Neuronal stem cell (in vitro differentiated cells): Measurements from ENCODE around the gene RNF11.

Experiments
- DNase-seq: peaks from one replicate; pipeline ENCODE4 v3.0.0-alpha.2; 2013; ENCODE audit warnings: low spot score
- H2AFZ ChIP-seq: one replicate; pipeline ENCODE4 v1.6.1; 2013; ENCODE audit warnings: mild to moderate bottlenecking, low read length, inconsistent platforms
- H2AK5ac ChIP-seq: 2 replicates; pipeline ENCODE4 v1.6.1; 2013; ENCODE audit warnings: low read depth, mild to moderate bottlenecking, inconsistent platforms, low read length, moderate library complexity, mixed read lengths
- H2BK120ac ChIP-seq: 2 replicates; pipeline ENCODE4 v1.6.1; 2013; ENCODE audit warnings: low read depth, mild to moderate bottlenecking, inconsistent platforms, low read length, moderate library complexity, mixed read lengths
- H2BK12ac ChIP-seq: one replicate; pipeline ENCODE4 v1.6.1; 2013; ENCODE audit warnings: low read length, inconsistent platforms
- H2BK15ac ChIP-seq: 2 replicates; pipeline ENCODE4 v1.6.1; 2013; ENCODE audit warnings: mild to moderate bottlenecking, low read length, inconsistent platforms, mixed read lengths
- H2BK5ac ChIP-seq: one replicate; pipeline ENCODE4 v1.6.1; 2013; ENCODE audit warnings: inconsistent platforms, mild to moderate bottlenecking, low read length, moderate library complexity
- H3K14ac ChIP-seq: one replicate; pipeline ENCODE4 v1.6.1; 2013; ENCODE audit warnings: low read length, inconsistent platforms
- H3K18ac ChIP-seq: 2 replicates; pipeline ENCODE4 v1.6.1; 2013; ENCODE audit warnings: low read length, inconsistent platforms
- H3K23ac ChIP-seq: 2 replicates; pipeline ENCODE4 v1.6.1; 2013; ENCODE audit warnings: low read depth, mild to moderate bottlenecking, mixed read lengths, low read length, inconsistent platforms; ENCODE audit not compliant: poor library complexity
- H3K27ac ChIP-seq: replicated peaks from 3 replicates; pipeline ENCODE4 v1.5.1; 2013; ENCODE audit warnings: low read length, inconsistent platforms
- H3K27me3 ChIP-seq, 3 experiments: 2 replicates each; pipeline ENCODE4 v1.6.1; 2013; ENCODE audit warnings: low read length in 3 of 3, mild to moderate bottlenecking in 2 of 3, inconsistent platforms in 1 of 3, low read depth in 1 of 3, mixed read lengths in 1 of 3, moderate library complexity in 1 of 3; ENCODE audit not compliant: control insufficient read depth in 3 of 3, insufficient read depth in 3 of 3
- H3K36me3 ChIP-seq, 2 donors: replicated peaks in 1 of 2; 2 replicates each; pipeline ENCODE4 v1.6.1; 2013; ENCODE audit warnings: low read length in 2 of 2; ENCODE audit not compliant: control insufficient read depth in 2 of 2, insufficient read depth in 2 of 2
- H3K4ac ChIP-seq: 2 replicates; pipeline ENCODE4 v1.6.1; 2013; ENCODE audit warnings: inconsistent platforms, mild to moderate bottlenecking, low read length, moderate library complexity
- H3K4me1 ChIP-seq, 2 donors: 1 replicate in 1 of 2; 2 replicates in 1 of 2; pipeline ENCODE4 v1.6.1; 2013; ENCODE audit warnings: low read length in 2 of 2, low read depth in 1 of 2; ENCODE audit not compliant: control insufficient read depth in 2 of 2, insufficient read depth in 1 of 2
- H3K4me2 ChIP-seq: one replicate; pipeline ENCODE4 v1.6.1; 2013; ENCODE audit warnings: mild to moderate bottlenecking, low read length, inconsistent platforms; ENCODE audit not compliant: insufficient read depth, poor library complexity, severe bottlenecking
- H3K4me3 ChIP-seq, 2 donors: 2 replicates each; pipeline ENCODE4 v1.5.1; 2013; ENCODE audit warnings: low read length in 2 of 2, mild to moderate bottlenecking in 2 of 2, inconsistent platforms in 1 of 2, moderate library complexity in 1 of 2
- H3K79me1 ChIP-seq: one replicate; pipeline ENCODE4 v1.6.1; 2013; ENCODE audit warnings: low read depth, mild to moderate bottlenecking, inconsistent platforms, low read length, moderate library complexity
- H3K9ac ChIP-seq: one replicate; pipeline ENCODE4 v1.6.1; 2013; ENCODE audit warnings: mild to moderate bottlenecking, low read depth, low read length, inconsistent platforms; ENCODE audit not compliant: poor library complexity
- H3K9me3 ChIP-seq, 2 donors: replicated peaks in 1 of 2; 2 replicates each; pipeline versions ENCODE3 to v1.6.1; 2013; ENCODE audit warnings: low read length in 2 of 2, mild to moderate bottlenecking in 2 of 2, inconsistent platforms in 1 of 2, low read depth in 1 of 2, mixed read lengths in 1 of 2, moderate library complexity in 1 of 2; ENCODE audit not compliant: control insufficient read depth in 2 of 2, insufficient read depth in 1 of 2
- H4K8ac ChIP-seq: one replicate; pipeline ENCODE4 v1.6.1; 2013; ENCODE audit warnings: low read depth, mild to moderate bottlenecking, inconsistent platforms, low read length, moderate library complexity
- H4K91ac ChIP-seq: one replicate; pipeline ENCODE4 v1.6.1; 2013; ENCODE audit warnings: low read length, low read depth, mild to moderate bottlenecking, inconsistent platforms; ENCODE audit not compliant: poor library complexity
- WGBS, 2 donors: extraction: QIAGEN DNeasy Blood & Tissue Kit; methylation state at CpG; one replicate each; pipeline ENCODE4 v1.1.7; 2013; ENCODE audit warnings: missing lambda C conversion rate in 2 of 2, mixed read lengths in 1 of 2; ENCODE audit not compliant: insufficient read length in 2 of 2, insufficient replicate concordance in 1 of 2; ENCODE audit errors: extremely low coverage in 2 of 2; 5-methylcytosine and 5-hydroxymethylcytosine counted together

RNF11 gene

GRCh38 chr1:51299185-51299885 lies 63.3 kb downstream of the RNF11 start:
- no peaks in the 10 kb centered on the region for H3K36me3 ChIP-seq
- peaks cover 0 to 2% of the 10 kb centered on the region in 2 donors for H3K9me3 ChIP-seq
- H2BK12ac ChIP-seq: no peak overlapping the region
- WGBS, 2 donors: no CpG with 5 or more reads among the region's 11 CpGs
- H3K4ac ChIP-seq: no peak overlapping the region
- no peak overlapping the region for H2BK120ac ChIP-seq
- peaks cover 3 to 4% of the 10 kb centered on the region in 2 donors for H3K4me1 ChIP-seq
- no peak overlapping the region for H2AFZ ChIP-seq
- no peak overlapping the region for H2BK5ac ChIP-seq
- no peak overlapping the region for H2BK15ac ChIP-seq
- no peak overlapping the region for H3K4me3 ChIP-seq
- peaks cover 0 to 4% (median 0%) of the 10 kb centered on the region in 3 experiments for H3K27me3 ChIP-seq
- H4K91ac ChIP-seq: no peak overlapping the region
- no peak overlapping the region for H2AK5ac ChIP-seq
- no peak overlapping the region for H3K9ac ChIP-seq
- no peak for DNase-seq
- H3K27ac ChIP-seq: no peak overlapping the region
- H3K18ac ChIP-seq: no peak overlapping the region
- no peaks in the 10 kb centered on the region for H3K79me1 ChIP-seq
- no peak overlapping the region for H3K23ac ChIP-seq
- H4K8ac ChIP-seq: no peak overlapping the region
- H3K4me2 ChIP-seq: no peak overlapping the region
- H3K14ac ChIP-seq: no peak overlapping the region

GRCh38 chr1:51299981-51300670 lies 64.1 kb downstream of the RNF11 start:
- no peak overlapping the region for H3K4me3 ChIP-seq
- no peak overlapping the region for H3K9ac ChIP-seq
- WGBS, 2 donors: no CpG with 5 or more reads among the region's 6 CpGs
- H3K27ac ChIP-seq: no peak overlapping the region
- no peak overlapping the region for H3K4ac ChIP-seq
- H4K8ac ChIP-seq: no peak overlapping the region
- no peak overlapping the region for H3K14ac ChIP-seq
- no peak overlapping the region for H2BK5ac ChIP-seq
- H2AFZ ChIP-seq: no peak overlapping the region
- no peak overlapping the region for H2BK12ac ChIP-seq
- H4K91ac ChIP-seq: no peak overlapping the region
- H3K36me3 ChIP-seq: no peaks in the 10 kb centered on the region
- no peak overlapping the region for H2AK5ac ChIP-seq
- H2BK15ac ChIP-seq: no peak overlapping the region
- H3K18ac ChIP-seq: no peak overlapping the region
- H3K4me1 ChIP-seq: peaks cover 4% of the 10 kb centered on the region in 2 donors
- peak overlapping the region; percentile 30 for H3K23ac ChIP-seq
- no peak for DNase-seq
- H3K27me3 ChIP-seq: peaks cover 0 to 4% (median 0%) of the 10 kb centered on the region in 3 experiments
- H3K4me2 ChIP-seq: no peak overlapping the region
- peaks cover 0 to 2% of the 10 kb centered on the region in 2 donors for H3K9me3 ChIP-seq
- H2BK120ac ChIP-seq: no peak overlapping the region
- no peaks in the 10 kb centered on the region for H3K79me1 ChIP-seq

GRCh38 chr1:51301152-51301843 lies 65.2 kb downstream of the RNF11 start:
- no peaks in the 10 kb centered on the region for H3K79me1 ChIP-seq
- H3K36me3 ChIP-seq: no peaks in the 10 kb centered on the region
- no peak overlapping the region for H3K4ac ChIP-seq
- peaks cover 0 to 2% of the 10 kb centered on the region in 2 donors for H3K9me3 ChIP-seq
- H4K91ac ChIP-seq: no peak overlapping the region
- no peak overlapping the region for H4K8ac ChIP-seq
- no peak overlapping the region for H3K14ac ChIP-seq
- no peak for DNase-seq
- peak overlapping the region; percentile 38 for H2AFZ ChIP-seq
- H2BK5ac ChIP-seq: no peak overlapping the region
- H3K4me2 ChIP-seq: no peak overlapping the region
- H3K27me3 ChIP-seq: peaks cover 0 to 6% (median 0%) of the 10 kb centered on the region in 3 experiments
- no peak overlapping the region for H2BK15ac ChIP-seq
- H3K18ac ChIP-seq: peak overlapping the region; percentile 65
- peaks cover 4 to 7% of the 10 kb centered on the region in 2 donors for H3K4me1 ChIP-seq
- H3K27ac ChIP-seq: no peak overlapping the region
- H3K23ac ChIP-seq: no peak overlapping the region
- no peak overlapping the region for H3K9ac ChIP-seq
- WGBS, 2 donors: no CpG with 5 or more reads among the region's 10 CpGs
- H3K4me3 ChIP-seq: peak overlapping the region in 1 of 2 donors; percentile 7
- no peak overlapping the region for H2BK12ac ChIP-seq
- H2AK5ac ChIP-seq: no peak overlapping the region
- H2BK120ac ChIP-seq: no peak overlapping the region

- Histone ChIP-seq H3K18ac (peak overlapping the region; percentile 65), H3K9me3 (peaks cover 0 to 2% of the 10 kb centered on the region in 2 donors), H4K8ac (no peak overlapping the region), H2BK12ac (no peak overlapping the region), H2AFZ (peak overlapping the region; percentile 38), H3K14ac (no peak overlapping the region), H3K4me3 (peak overlapping the region in 1 of 2 donors; percentile 7), H2BK120ac (no peak overlapping the region), H3K27ac (no peak overlapping the region), H3K23ac (no peak overlapping the region), H3K4me2 (no peak overlapping the region), H3K27me3 (peaks cover 0 to 6% (median 0%) of the 10 kb centered on the region in 3 experiments), H2BK5ac (no peak overlapping the region), H3K36me3 (no peaks in the 10 kb centered on the region), H3K4ac (no peak overlapping the region), H3K9ac (no peak overlapping the region), H2BK15ac (no peak overlapping the region), H3K4me1 (peaks cover 4 to 5% of the 10 kb centered on the region in 2 donors), H4K91ac (no peak overlapping the region), H3K79me1 (no peaks in the 10 kb centered on the region), H2AK5ac (no peak overlapping the region)
- no CpG with 5 or more reads among the region's 3 CpGs for WGBS, 2 donors
- no peak for DNase-seq
Measured at GRCh38 chr1:51301844-51302162, 65.7 kb downstream of the RNF11 start.
